Smooth muscle cell (in vitro differentiated cells): ENCODE measurements around the gene PDE4D. TPM values are rescaled to one million over a fixed set of nuclear protein-coding genes. Genes with fewer than 3 reads are reported as not detected.

Experiments
- DNase-seq: peaks from one replicate; lab custom pipeline; 2025; ENCODE audit not compliant: unreplicated experiment; lab: John Stamatoyannopoulos, UW
- H2AFZ ChIP-seq: fragments of 200-600 bp; sonication (generic); 2 replicates; pipeline ENCODE4 v1.6.0; 2016; ENCODE audit warnings: antibody characterized with exemption, low read depth, mild to moderate bottlenecking
- H3F3A ChIP-seq: fragments of 200-600 bp; sonication (generic); 2 replicates; pipeline ENCODE4 v1.6.0; 2017; ENCODE audit warnings: antibody characterized with exemption, low read depth
- H3K27ac ChIP-seq: fragments of 200-600 bp; sonication (generic); 2 replicates; pipeline ENCODE4 v1.5.1; 2016; ENCODE audit warnings: low read depth, mild to moderate bottlenecking
- H3K27me3 ChIP-seq: fragments of 200-600 bp; sonication (generic); 2 replicates; pipeline ENCODE4 v1.6.1; 2016; ENCODE audit warnings: low read depth, mild to moderate bottlenecking
- H3K36me3 ChIP-seq: fragments of 200-600 bp; sonication (generic); 2 replicates; pipeline ENCODE4 v1.5.1; 2016; ENCODE audit warnings: low read depth
- H3K4me1 ChIP-seq: fragments of 200-600 bp; sonication (generic); 2 replicates; pipeline ENCODE4 v1.5.1; 2016; ENCODE audit warnings: low read depth
- H3K4me2 ChIP-seq: fragments of 200-600 bp; sonication (generic); 2 replicates; pipeline ENCODE4 v1.6.0; 2016; ENCODE audit warnings: mild to moderate bottlenecking
- H3K4me3 ChIP-seq: fragments of 200-600 bp; sonication (generic); 2 replicates; pipeline ENCODE4 v1.5.1; 2016; ENCODE audit warnings: mild to moderate bottlenecking
- H3K79me2 ChIP-seq: fragments of 200-600 bp; sonication (generic); 2 replicates; pipeline ENCODE4 v1.6.0; 2016; ENCODE audit warnings: low read depth, mild to moderate bottlenecking
- H3K9ac ChIP-seq: fragments of 200-600 bp; sonication (generic); 2 replicates; pipeline ENCODE4 v1.6.0; 2016; ENCODE audit warnings: low read depth
- H3K9me3 ChIP-seq: fragments of 200-600 bp; sonication (generic); replicated peaks from 2 replicates; pipeline ENCODE4 v1.5.1; 2016; ENCODE audit warnings: low read depth
- H4K20me1 ChIP-seq: fragments of 200-600 bp; sonication (generic); 2 replicates; pipeline ENCODE4 v1.6.0; 2016; ENCODE audit warnings: low read depth
- WGBS: methylation state at CpG from one replicate; pipeline ENCODE4 v1.1.7; 2016; ENCODE audit warnings: low lambda C conversion rate; 5-methylcytosine and 5-hydroxymethylcytosine counted together
- polyA plus RNA-seq: library from polyadenylated mRNA; unstranded; fragments of >200 nt; fragmentation: Nextera tagmentation; extraction: Ambion mirVana; gene quantifications from 2 replicates; pipeline ENCODE4 v1.2.1, GENCODE V29; 2016
- total RNA-seq: library from RNA; depleted of rRNA; stranded (reverse); fragments of >200 nt; gene quantifications from 2 replicates; pipeline ENCODE4 v1.2.3, GENCODE V29; 2014
- TF ChIP-seq, protein P1 (sequence below): fragments of 200-600 bp; sonication (generic); IDR thresholded peaks from 2 replicates; pipeline ENCODE4 v1.5.1; 2017; ENCODE audit warnings: borderline replicate concordance, mild to moderate bottlenecking, antibody characterized with exemption; ENCODE audit not compliant: insufficient read depth, poor library complexity, severe bottlenecking

Gene PDE4D
- total and polyA plus RNA-seq, 2 experiments from 2014 or later, result 16.4 to 61.0 TPM

DNA sequence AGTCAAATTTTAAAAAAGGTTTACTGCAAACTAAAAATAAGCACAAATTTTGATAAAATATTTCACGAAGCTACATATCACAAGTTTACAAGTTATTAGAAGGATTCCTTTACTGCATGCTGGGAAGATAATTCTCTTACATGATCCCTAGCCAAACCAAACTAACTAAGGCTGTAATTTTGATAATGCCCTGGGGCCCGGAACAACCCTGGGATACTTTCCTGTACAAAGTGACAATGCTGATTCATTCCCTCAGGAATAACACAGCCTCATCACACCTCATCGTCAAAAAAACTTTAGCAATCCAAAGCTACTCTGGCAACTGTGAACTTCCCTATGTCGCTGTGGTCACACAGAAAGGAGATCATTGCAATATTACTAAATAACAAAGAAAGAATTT, 907.8 kb downstream of the PDE4D start:
- no peaks in the 10 kb centered on the region for H3K9me3 ChIP-seq
- no peak for DNase-seq
- H3K4me1 ChIP-seq, result peaks cover 17% of the 10 kb centered on the region
- H2AFZ ChIP-seq, result no peak overlapping the region
- TF ChIP-seq, protein P1, sequence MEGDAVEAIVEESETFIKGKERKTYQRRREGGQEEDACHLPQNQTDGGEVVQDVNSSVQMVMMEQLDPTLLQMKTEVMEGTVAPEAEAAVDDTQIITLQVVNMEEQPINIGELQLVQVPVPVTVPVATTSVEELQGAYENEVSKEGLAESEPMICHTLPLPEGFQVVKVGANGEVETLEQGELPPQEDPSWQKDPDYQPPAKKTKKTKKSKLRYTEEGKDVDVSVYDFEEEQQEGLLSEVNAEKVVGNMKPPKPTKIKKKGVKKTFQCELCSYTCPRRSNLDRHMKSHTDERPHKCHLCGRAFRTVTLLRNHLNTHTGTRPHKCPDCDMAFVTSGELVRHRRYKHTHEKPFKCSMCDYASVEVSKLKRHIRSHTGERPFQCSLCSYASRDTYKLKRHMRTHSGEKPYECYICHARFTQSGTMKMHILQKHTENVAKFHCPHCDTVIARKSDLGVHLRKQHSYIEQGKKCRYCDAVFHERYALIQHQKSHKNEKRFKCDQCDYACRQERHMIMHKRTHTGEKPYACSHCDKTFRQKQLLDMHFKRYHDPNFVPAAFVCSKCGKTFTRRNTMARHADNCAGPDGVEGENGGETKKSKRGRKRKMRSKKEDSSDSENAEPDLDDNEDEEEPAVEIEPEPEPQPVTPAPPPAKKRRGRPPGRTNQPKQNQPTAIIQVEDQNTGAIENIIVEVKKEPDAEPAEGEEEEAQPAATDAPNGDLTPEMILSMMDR, result no peak
- peaks cover 3% of the 10 kb centered on the region for H4K20me1 ChIP-seq
- peaks cover 8% of the 10 kb centered on the region for H3K36me3 ChIP-seq
- 36% methylated on average over 4 of the region's 4 CpGs for WGBS
- no peak overlapping the region for H3K4me3 ChIP-seq
- H3K27me3 ChIP-seq, result no peaks in the 10 kb centered on the region
- H3K9ac ChIP-seq, result no peak overlapping the region
- H3F3A ChIP-seq, result peaks cover 14% of the 10 kb centered on the region
- no peak overlapping the region for H3K4me2 ChIP-seq
- H3K79me2 ChIP-seq, result no peaks in the 10 kb centered on the region
- peak overlapping the region; percentile 45 for H3K27ac ChIP-seq

DNA sequence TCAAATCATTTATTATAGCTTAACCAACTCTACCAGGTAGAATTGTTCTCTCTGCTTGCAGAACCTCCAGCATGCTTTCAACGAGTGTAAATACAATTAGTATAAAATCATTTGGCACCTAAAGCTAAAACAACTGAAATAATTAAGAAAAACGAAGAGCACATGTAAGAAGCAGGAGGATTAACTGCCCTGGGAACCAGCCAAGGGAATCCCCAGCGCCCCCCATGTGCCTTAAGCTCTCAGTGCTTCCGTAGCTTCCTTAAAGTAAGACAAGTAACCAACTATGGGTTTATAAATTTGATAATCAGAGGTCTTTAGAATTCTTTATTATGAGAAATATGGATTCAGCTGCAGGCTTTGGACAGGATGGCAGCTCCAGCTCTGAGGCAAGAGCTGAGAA, 908.2 kb downstream of the PDE4D start:
- Histone ChIP-seq H4K20me1 (peaks cover 3% of the 10 kb centered on the region), H3K27ac (peak overlapping the region; percentile 45), H3K36me3 (peaks cover 5% of the 10 kb centered on the region), H3K79me2 (no peaks in the 10 kb centered on the region), H3K4me2 (no peak overlapping the region), H2AFZ (no peak overlapping the region), H3K9me3 (no peaks in the 10 kb centered on the region), H3K9ac (no peak overlapping the region), H3K27me3 (no peaks in the 10 kb centered on the region), H3K4me1 (peaks cover 17% of the 10 kb centered on the region), H3K4me3 (no peak overlapping the region), H3F3A (peaks cover 14% of the 10 kb centered on the region)
- TF ChIP-seq, protein P1, result no peak
- no peak for DNase-seq
- WGBS, result 80% methylated on average over 4 of the region's 4 CpGs

DNA sequence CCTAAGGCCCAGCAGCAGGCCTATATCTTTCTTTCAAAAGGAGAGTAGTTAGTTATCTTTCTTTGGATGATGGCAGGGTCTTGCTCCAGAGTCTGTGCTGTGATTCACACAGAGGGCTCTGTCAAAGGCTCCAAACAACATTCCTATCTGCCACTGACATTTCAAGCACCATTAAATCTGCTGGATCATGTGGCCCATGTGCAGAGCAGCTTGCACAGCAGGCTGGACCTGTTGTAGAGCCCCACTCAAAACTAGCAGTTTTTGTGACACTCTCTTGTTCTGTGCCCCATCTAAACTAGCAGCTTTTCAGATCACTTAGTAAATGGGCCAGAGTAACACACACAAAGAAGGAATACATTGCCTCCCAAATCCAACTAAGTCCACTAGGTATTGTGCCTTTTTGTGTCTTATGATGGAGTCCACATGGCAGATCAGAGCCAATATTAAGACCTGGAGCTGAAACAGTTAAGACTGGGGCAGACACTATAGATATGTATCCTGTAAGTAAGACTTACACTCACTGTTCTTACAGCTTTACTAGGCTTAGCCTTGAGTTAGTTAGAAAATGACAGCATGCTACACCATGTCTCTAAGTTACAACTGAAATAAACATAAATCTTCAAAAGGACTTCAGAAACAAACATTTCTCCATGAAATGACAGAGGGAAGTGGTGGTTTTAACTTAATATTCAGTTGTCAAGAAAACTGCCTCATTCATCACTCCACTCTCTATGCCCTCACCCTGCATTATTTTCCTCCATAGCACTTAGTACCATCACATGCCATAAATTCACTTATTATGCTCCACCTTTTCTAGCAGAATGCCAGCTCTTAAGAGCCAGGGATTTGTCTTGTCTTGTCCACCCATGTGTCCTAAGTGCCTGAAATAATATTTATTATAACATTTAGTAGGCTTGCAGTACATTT, 909.7 kb downstream of the PDE4D start:
- Histone ChIP-seq H3K4me3 (no peak overlapping the region), H3K79me2 (no peaks in the 10 kb centered on the region), H3K36me3 (peaks cover 9% of the 10 kb centered on the region), H3F3A (peaks cover 14% of the 10 kb centered on the region), H3K9me3 (no peaks in the 10 kb centered on the region), H3K4me1 (peaks cover 17% of the 10 kb centered on the region), H4K20me1 (peaks cover 6% of the 10 kb centered on the region), H3K9ac (no peak overlapping the region), H3K27ac (peak overlapping the region; percentile 45), H2AFZ (no peak overlapping the region), H3K4me2 (peak overlapping the region; percentile 25), H3K27me3 (no peaks in the 10 kb centered on the region)
- no peak for DNase-seq
- TF ChIP-seq, protein P1, result no peak

DNA sequence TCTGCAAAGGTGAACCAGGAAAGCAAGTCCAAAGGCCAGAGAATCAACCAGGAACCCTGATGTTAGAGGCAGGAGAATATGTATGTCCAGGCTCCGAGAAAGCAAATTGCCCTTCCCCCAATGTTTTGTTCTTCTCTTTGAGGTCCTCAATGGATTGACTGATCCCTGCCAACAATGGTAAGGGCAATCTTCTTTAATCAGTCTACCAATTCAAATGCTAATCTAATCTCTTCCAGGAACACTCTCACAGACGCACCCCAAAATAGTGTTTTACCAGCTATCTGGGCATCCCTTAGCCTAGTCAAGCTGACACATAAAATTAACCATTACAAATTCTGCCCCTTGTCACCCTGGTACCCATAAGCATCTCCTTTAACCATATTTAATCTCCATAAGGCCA, 912.6 kb downstream of the PDE4D start:
- Histone ChIP-seq H3K4me1 (peaks cover 15% of the 10 kb centered on the region), H3K27me3 (no peaks in the 10 kb centered on the region), H3K9ac (no peak overlapping the region), H3K4me3 (no peak overlapping the region), H3F3A (peaks cover 7% of the 10 kb centered on the region), H3K4me2 (no peak overlapping the region), H3K36me3 (peaks cover 25% of the 10 kb centered on the region), H4K20me1 (peaks cover 6% of the 10 kb centered on the region), H3K27ac (no peak overlapping the region), H3K9me3 (no peaks in the 10 kb centered on the region), H2AFZ (no peak overlapping the region), H3K79me2 (no peaks in the 10 kb centered on the region)
- 94% methylated on average over 2 of the region's 2 CpGs for WGBS
- TF ChIP-seq, protein P1, result no peak
- no peak for DNase-seq
